Activated CD8-positive, alpha-beta memory T cell treated with anti-CD3 and anti-CD28 coated beads, Interleukin-2, amount 50 U/mL, for 1 hour (primary cell): ENCODE data around the gene CNTN2.

Experiments
- DNase-seq: peaks from one replicate; pipeline ENCODE4 v3.0.0-alpha.2; 2020; ENCODE audit errors: extremely low read depth

The CNTN2 gene

DNA sequence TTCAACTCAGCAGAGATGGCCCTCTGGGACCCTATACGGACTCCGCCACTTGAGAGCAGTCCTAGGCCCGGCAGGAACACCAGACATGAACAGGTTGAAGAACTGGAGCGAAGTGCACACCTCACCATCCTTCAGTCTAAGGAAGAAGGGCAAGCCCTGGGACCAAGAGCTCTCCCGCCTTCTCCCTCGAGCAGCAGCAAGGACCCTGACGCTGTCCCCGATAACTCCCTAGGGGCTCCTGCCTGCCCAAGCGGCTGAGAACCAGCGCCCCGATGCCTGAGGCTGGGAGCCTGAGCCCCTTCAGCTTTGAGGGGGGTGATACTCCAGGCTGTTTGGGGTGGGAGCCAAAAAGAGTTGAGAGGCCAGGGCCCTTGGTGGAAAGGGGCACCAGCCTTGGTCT, 31.1 kb downstream of the CNTN2 start:
- DNase-seq = no peak

DNA sequence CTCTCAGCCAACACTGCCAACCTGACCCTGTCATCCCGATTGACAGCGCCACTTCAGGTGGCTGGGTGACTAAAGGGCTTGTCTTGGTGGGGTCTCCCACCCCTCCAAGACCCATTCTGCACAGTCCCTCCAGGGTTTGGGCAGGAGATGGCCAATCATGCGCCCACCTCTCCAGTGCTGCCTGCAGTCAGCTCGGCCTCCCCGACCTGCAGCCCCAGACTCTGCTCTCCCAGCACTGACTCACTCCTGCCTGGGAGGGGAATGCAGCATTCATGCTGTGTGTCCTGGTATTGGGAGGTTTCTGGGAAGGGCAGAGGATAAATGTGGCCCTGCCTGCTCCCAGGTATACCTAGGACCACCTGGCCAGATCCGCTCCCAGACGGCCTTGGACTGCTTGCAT, 31.5 kb downstream of the CNTN2 start:
- DNase-seq = no peak

DNA sequence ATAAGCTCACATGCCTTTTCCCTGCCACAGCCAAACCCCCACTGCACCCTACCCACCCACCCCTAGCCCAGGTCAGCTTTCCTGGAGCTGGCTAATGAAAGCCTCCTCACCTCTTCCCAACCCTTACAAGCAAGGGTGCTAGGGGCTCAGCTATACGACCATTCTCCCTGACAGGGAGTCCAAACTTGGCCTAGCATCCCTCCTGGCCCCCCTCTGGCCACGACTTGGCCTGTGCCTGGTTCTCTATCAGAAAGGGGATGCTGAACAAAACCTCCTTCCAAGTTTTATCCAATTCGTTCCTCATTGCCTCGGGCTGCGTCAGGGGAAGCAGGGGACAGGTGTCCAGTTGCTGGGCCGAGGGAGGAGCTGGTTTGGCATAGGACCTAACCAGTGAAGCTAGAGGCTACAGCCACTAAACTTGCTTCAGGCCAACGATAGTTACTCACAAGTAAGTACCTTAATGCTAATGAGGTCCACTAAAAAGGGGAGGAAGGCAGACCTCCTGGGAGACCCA, 32.7 kb downstream of the CNTN2 start:
- no peak for DNase-seq

GRCh38 chr1:205076245-205076761, 33.3 kb downstream of the CNTN2 start:
- DNase-seq = no peak

- no peak for DNase-seq
Measured at GRCh38 chr1:205077158-205077933, 34.3 kb downstream of the CNTN2 start.

GRCh38 chr1:205077934-205078311, 34.9 kb downstream of the CNTN2 start:
- DNase-seq = no peak

GRCh38 chr1:205082431-205082830, 39.4 kb downstream of the CNTN2 start:
- no peak for DNase-seq

- no peak for DNase-seq
Measured at GRCh38 chr1:205084360-205084759, 41.3 kb downstream of the CNTN2 start, which contains the start of gene TMEM81. Gene TMEM81, minus strand, starts transcription at chr1:205084460. Its CDS starts 140 bp downstream, at chr1:205084320.

DNA sequence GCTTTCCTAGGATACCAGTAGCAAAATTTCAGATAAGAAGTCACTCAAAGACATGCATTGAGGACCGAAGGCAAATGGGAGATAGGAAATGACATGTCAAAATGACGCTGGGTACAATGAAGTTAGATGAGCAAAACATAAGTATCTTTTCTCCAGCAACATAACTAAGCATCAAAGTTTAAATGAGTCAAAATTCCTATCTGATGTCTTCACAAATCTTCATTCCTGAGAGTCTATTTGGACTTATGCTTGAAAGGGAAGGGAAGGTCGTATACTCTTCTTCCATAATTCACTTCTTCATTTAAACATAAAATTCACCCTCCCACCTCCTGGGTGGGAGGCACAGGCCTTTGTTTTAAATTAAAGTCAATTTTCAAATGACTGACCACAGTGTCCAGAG, 45.3 kb downstream of the CNTN2 start:
- DNase-seq = no peak

- no peak for DNase-seq
Measured at GRCh38 chr1:205091043-205091740, 48.2 kb downstream of the CNTN2 start.

DNA sequence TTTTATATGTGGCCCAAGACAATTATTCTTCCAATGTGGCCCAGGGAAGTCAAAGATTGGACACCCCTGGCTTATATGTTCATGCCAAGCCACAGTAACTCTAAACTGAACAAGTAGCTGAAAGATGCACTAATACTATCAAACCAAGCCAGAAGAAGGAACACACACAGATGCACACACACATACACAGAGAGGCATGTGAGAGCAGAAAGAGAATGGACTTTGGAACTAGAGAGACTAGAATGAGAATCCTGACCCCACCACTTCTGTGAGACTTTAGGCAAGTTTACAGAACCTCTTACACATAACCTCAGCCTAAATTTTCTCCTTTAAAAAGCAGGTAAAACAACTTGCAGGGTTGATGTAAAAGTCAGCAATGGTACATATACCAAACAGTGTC, 52.4 kb downstream of the CNTN2 start:
- no peak for DNase-seq

DNA sequence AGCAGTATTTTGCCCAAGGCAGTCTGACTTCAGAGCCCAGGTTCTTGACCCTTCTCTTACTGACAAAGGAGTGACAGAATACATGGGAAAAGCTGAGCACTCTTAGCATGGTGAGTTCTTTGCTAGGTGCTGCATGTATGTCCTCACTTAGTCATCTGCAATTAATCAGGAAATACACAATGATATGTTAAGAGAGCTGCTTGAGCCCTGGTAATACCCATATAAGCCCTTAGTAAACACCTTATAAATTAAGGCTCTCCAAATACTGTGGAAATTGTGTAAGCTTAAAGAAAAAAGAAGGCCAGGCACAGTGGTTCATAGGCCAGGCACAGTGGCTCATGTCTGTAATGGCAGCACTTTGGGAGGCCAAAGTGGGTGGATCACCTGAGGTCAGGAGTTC, 55.2 kb downstream of the CNTN2 start:
- no peak for DNase-seq

DNA sequence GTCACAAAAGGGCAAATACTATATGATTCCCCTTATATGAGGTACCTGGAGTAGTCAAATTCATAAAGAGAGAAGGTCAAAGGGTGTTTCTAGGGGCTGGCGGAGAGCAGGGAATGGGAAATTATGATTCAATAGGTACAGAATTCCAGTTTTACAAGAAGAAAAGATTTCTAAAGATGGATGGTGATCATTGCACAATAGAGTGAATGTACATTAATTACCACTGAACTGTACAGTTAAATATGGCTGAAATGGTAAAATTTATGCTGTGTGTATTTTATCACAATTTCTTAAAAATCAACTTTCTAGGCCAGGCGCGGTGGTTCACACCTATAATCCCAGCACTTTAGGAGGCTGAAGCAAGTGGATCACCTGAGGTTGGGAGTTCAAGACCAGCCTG, 59.4 kb downstream of the CNTN2 start:
- no peak for DNase-seq

DNA sequence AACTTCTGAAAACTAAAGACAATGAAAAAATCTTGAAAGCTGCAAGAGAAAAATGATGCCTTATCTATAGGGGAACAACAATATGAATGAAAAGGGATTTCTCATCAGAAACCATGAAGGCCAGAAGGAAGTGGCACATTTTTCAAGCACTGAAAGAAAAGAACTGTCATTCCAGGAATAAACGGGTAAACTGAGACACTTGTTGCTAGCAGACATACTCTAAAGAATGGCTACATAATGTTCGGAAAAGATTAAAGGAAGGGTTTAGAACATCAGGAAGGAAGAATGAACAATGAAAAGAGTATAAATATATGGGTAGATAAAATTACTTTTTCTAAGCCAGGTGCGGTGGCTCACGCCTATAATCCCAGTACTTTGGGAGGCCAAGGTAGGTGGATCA, 64.3 kb downstream of the CNTN2 start:
- no peak for DNase-seq

DNA sequence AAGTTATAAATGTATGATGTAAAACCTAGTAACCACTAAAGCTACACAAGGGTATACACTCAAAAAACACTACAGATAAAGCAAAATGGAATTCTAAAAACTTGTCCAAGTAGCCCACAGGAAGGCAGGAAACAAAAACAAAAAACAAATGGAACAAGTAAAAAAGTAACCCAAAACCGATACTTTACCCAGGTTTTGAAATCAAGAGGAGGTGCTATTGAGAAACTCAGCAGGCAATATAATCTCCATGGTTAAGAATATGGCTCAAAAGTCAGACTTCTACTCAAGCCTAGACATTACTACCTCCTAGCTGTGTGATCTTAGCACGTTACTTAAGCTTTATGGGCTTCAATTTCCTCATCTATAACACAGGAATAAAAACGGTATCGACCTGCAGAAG, 65.5 kb downstream of the CNTN2 start:
- no peak for DNase-seq

GRCh38 chr1:205109269-205109668, 66.3 kb downstream of the CNTN2 start:
- DNase-seq = no peak

- no peak for DNase-seq
Measured at GRCh38 chr1:205109711-205110110, 66.7 kb downstream of the CNTN2 start.

DNA sequence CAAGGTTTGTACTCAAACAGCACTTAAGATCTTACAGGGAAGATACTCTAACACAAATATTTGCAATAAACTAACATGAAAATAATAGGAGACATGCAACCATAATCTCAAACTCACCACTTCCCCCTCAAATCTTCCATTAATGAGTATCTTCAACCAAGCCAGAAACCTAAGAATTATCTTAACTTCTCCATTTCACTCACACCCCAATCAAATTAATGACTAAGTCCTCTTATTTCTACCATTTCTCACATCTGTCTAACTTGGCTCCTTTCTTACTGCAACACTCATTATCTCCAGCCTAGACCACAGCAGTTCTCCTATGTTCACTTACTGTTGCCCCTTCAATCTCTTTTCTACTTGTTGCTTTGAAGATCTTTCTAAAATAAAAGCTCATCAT, 68.3 kb downstream of the CNTN2 start:
- no peak for DNase-seq

- no peak for DNase-seq
Measured at GRCh38 chr1:205118752-205119151, 75.7 kb downstream of the CNTN2 start.

- DNase-seq = peak; percentile 91
Measured at GRCh38 chr1:205121660-205122488, 78.9 kb downstream of the CNTN2 start, which contains the start of gene RBBP5. Gene RBBP5, minus strand, starts transcription at chr1:205121978. Its CDS starts 105 bp downstream, at chr1:205121873.

GRCh38 chr1:205122489-205122882, 79.5 kb downstream of the CNTN2 start:
- DNase-seq = no peak

GRCh38 chr1:205124726-205125125, 81.7 kb downstream of the CNTN2 start:
- DNase-seq = no peak
